Liver (tissue), 9 donors: ENCODE results near the gene AMBN. TPM values are rescaled to one million over a fixed set of nuclear protein-coding genes. Genes with fewer than 3 reads are reported as not detected.

Source experiments
- DNase-seq: peaks from one replicate; pipeline ENCODE4 v3.0.0-alpha.2; 2017; ENCODE audit warnings: low spot score
- H3K27ac ChIP-seq, 2 donors: one replicate each; pipeline ENCODE4 v1.7.0; 2013; ENCODE audit warnings: inconsistent platforms in 2 of 2, low read length in 2 of 2, control low read depth in 1 of 2, low read depth in 1 of 2, mild to moderate bottlenecking in 1 of 2
- H3K27me3 ChIP-seq, 4 donors: one replicate each; pipeline versions ENCODE4 v1.6.1 to v1.7.0; 2013; ENCODE audit warnings: low read length in 3 of 4, inconsistent platforms in 1 of 4, mild to moderate bottlenecking in 1 of 4, moderate library complexity in 1 of 4; ENCODE audit not compliant: control insufficient read depth in 4 of 4, insufficient read depth in 4 of 4
- H3K36me3 ChIP-seq, 4 donors: one replicate each; pipeline versions ENCODE4 v1.6.1 to v1.7.0; 2013; ENCODE audit warnings: low read length in 3 of 4, mild to moderate bottlenecking in 3 of 4, low read depth in 1 of 4, moderate library complexity in 1 of 4; ENCODE audit not compliant: control insufficient read depth in 4 of 4, insufficient read depth in 3 of 4
- H3K4me1 ChIP-seq, 4 donors: one replicate each; pipeline versions ENCODE4 v1.6.1 to v1.7.0; 2013; ENCODE audit warnings: low read length in 3 of 4, mild to moderate bottlenecking in 3 of 4, moderate library complexity in 1 of 4; ENCODE audit not compliant: control insufficient read depth in 4 of 4, insufficient read depth in 4 of 4
- H3K4me3 ChIP-seq, 3 donors: one replicate each; pipeline versions ENCODE4 v1.6.1 to v1.7.0; 2013; ENCODE audit warnings: low read length in 3 of 3, control low read depth in 1 of 3, low read depth in 1 of 3, mild to moderate bottlenecking in 1 of 3
- H3K9ac ChIP-seq, 2 donors: one replicate each; pipeline ENCODE4 v1.7.0; 2013; ENCODE audit warnings: low read length in 2 of 2, mild to moderate bottlenecking in 2 of 2, moderate library complexity in 2 of 2, control low read depth in 1 of 2, low read depth in 1 of 2
- H3K9me3 ChIP-seq, 4 donors: one replicate each; pipeline versions ENCODE4 v1.6.1 to v1.7.0; 2013; ENCODE audit warnings: low read length in 3 of 4; ENCODE audit not compliant: control insufficient read depth in 4 of 4
- CTCF ChIP-seq: fragments of 150-350 bp; IDR thresholded peaks from 2 replicates; pipeline ENCODE4 v1.5.1; 2017; ENCODE audit warnings: improper control_type of control experiment, low read depth, low read length; ENCODE audit not compliant: missing input control
- EGR1 ChIP-seq, 2 donors: IDR thresholded peaks; 2 replicates each; pipeline ENCODE4 v1.6.1; 2016 to 2018; ENCODE audit warnings: antibody characterized with exemption in 2 of 2, low read depth in 2 of 2
- FOXA1 ChIP-seq: IDR thresholded peaks from 2 replicates; pipeline ENCODE4 v1.6.1; 2016; ENCODE audit warnings: antibody characterized with exemption
- FOXA2 ChIP-seq: IDR thresholded peaks from 2 replicates; pipeline ENCODE4 v1.6.1; 2016; ENCODE audit warnings: antibody characterized with exemption
- GABPA ChIP-seq, 2 donors: IDR thresholded peaks in 1 of 2; conservative IDR thresholded peaks in 1 of 2; 2 replicates each; pipeline ENCODE4 v1.6.1; 2016; ENCODE audit warnings: antibody characterized with exemption in 2 of 2, mild to moderate bottlenecking in 1 of 2, moderate library complexity in 1 of 2
- HNF4G ChIP-seq: IDR thresholded peaks from 2 replicates; pipeline ENCODE4 v1.6.1; 2016; ENCODE audit warnings: antibody characterized with exemption
- JUND ChIP-seq, 2 donors: IDR thresholded peaks; 2 replicates each; pipeline ENCODE4 v1.6.1; 2016; ENCODE audit warnings: antibody characterized with exemption in 2 of 2
- NR2F2 ChIP-seq: IDR thresholded peaks from 2 replicates; pipeline ENCODE4 v1.6.1; 2016; ENCODE audit warnings: antibody characterized with exemption
- RAD21 ChIP-seq, 2 donors: IDR thresholded peaks; 2 replicates each; pipeline ENCODE4 v1.6.1; 2016; ENCODE audit warnings: antibody characterized with exemption in 2 of 2, mild to moderate bottlenecking in 2 of 2
- REST ChIP-seq: IDR thresholded peaks from 2 replicates; pipeline ENCODE4 v1.6.1; 2016; ENCODE audit warnings: antibody characterized with exemption, mild to moderate bottlenecking
- RXRA ChIP-seq, 2 donors: IDR thresholded peaks; 2 replicates each; pipeline ENCODE4 v1.6.1; 2017 to 2018; ENCODE audit warnings: antibody characterized with exemption in 2 of 2, mild to moderate bottlenecking in 1 of 2
- SP1 ChIP-seq: IDR thresholded peaks from 2 replicates; pipeline ENCODE4 v1.6.1; 2018; ENCODE audit warnings: antibody characterized with exemption, mild to moderate bottlenecking
- TAF1 ChIP-seq: conservative IDR thresholded peaks from 2 replicates; pipeline ENCODE4 v1.6.1; 2016; ENCODE audit warnings: antibody characterized with exemption, mild to moderate bottlenecking
- YY1 ChIP-seq: IDR thresholded peaks from 2 replicates; pipeline ENCODE4 v1.6.1; 2016; ENCODE audit warnings: antibody characterized with exemption, mild to moderate bottlenecking
- WGBS: extraction: QIAGEN DNeasy Blood & Tissue Kit; methylation state at CpG from one replicate; pipeline ENCODE4 v1.1.7; 2013; 5-methylcytosine and 5-hydroxymethylcytosine counted together
- polyA plus RNA-seq, 2 donors: library from polyadenylated mRNA; stranded (reverse) in 1 of 2; unstranded in 1 of 2; fragments of 200-250 nt in 1 of 2; fragments of >200 nt in 1 of 2; fragmentation: Nextera tagmentation in 1 of 2; extraction: Ambion mirVana in 1 of 2; gene quantifications; one replicate each; pipeline versions ENCODE4 v1.2.1 to v1.2.3, GENCODE V29; 2013 to 2015
- total RNA-seq, 2 donors: library from RNA; depleted of rRNA; stranded (reverse); fragments of >200 nt; gene quantifications; one replicate each; pipeline ENCODE4 v1.2.3, GENCODE V29; 2014
- TF ChIP-seq, protein P1 (sequence below): IDR thresholded peaks from 2 replicates; pipeline ENCODE4 v1.6.1; 2016; ENCODE audit warnings: antibody characterized with exemption
- TF ChIP-seq, protein P2 (sequence below): IDR thresholded peaks from 2 replicates; pipeline ENCODE4 v1.6.1; 2016; ENCODE audit warnings: antibody characterized with exemption
- donor health status: healthy.
- donor health status: healthy.
- donor health status: healthy.
- donor health status: healthy.
- donor health status: healthy.

Gene AMBN
- total and polyA plus RNA-seq, 4 donors = not detected

GRCh38 chr4:70614184-70614555 lies 22.1 kb downstream of the AMBN start:
- Histone ChIP-seq H3K36me3 (no peaks in the 10 kb centered on the region), H3K4me3 (peak overlapping the region in 1 of 3 donors; percentile 7), H3K27me3 (no peaks in the 10 kb centered on the region), H3K27ac (peak overlapping the region in 1 of 2 donors; percentile 7), H3K9ac (no peak overlapping the region), H3K4me1 (peaks cover 0 to 6% (median under 1%) of the 10 kb centered on the region in 4 donors), H3K9me3 (no peaks in the 10 kb centered on the region)
- WGBS = 50% methylated on average over 3 of the region's 3 CpGs
- no peak for DNase-seq
- TF ChIP-seq JUND (IDR thresholded peaks at IDR 0.05) (no peak), HNF4G (no peak), RXRA (IDR thresholded peaks at IDR 0.05) (peak in 1 of 2 donors; percentile 12), REST (no peak)

- Histone ChIP-seq H3K27ac (no peak overlapping the region), H3K9me3 (no peaks in the 10 kb centered on the region), H3K4me3 (no peak overlapping the region), H3K27me3 (no peaks in the 10 kb centered on the region), H3K36me3 (no peaks in the 10 kb centered on the region), H3K9ac (no peak overlapping the region), H3K4me1 (no peaks in the 10 kb centered on the region)
- no peak for DNase-seq
- TF ChIP-seq CTCF = no peak
- no peak for TF ChIP-seq SP1
- TF ChIP-seq FOXA2 = no peak
- 89% methylated on average over 4 of the region's 4 CpGs for WGBS
Measured at GRCh38 chr4:70619288-70619687, 27.2 kb downstream of the AMBN start.

DNA sequence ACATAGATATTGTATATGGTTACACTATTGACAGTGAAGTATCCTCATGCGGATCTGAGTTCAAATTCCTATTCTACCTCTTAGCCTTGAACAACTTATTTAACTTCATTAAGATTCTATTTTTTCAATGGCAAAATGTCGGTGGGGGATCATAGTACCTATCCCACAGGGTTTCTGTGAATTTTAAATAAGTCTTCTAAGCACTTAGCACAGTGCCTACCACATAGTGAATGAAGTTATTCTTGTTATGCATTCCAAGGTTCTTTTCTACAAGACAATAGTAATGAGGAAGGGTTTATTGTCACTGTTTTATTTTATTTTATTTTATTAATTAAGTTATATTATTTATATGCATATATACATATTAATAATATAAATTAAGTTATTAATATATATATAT lies 27.7 kb downstream of the AMBN start:
- no peaks in the 10 kb centered on the region for H3K4me1 ChIP-seq
- H3K9me3 ChIP-seq = no peaks in the 10 kb centered on the region
- no peak overlapping the region for H3K9ac ChIP-seq
- H3K4me3 ChIP-seq = no peak overlapping the region
- no peaks in the 10 kb centered on the region for H3K36me3 ChIP-seq
- H3K27ac ChIP-seq = no peak overlapping the region
- no peak for DNase-seq
- no peaks in the 10 kb centered on the region for H3K27me3 ChIP-seq
- WGBS = 95% methylated on average over 2 of the region's 2 CpGs
- TF ChIP-seq JUND (IDR thresholded peaks at IDR 0.05) (no peak), TAF1 (no peak), FOXA1 (no peak), EGR1 (IDR thresholded peaks at IDR 0.05; ENCODE audit: low read depth in 2 of 2) (no peak), RXRA (IDR thresholded peaks at IDR 0.05) (no peak), SP1 (no peak), HNF4G (no peak), NR2F2 (no peak), YY1 (no peak), GABPA (IDR thresholded peaks at IDR 0.05 in 1 of 2, conservative IDR thresholded peaks at IDR 0.05 in 1 of 2) (no peak), REST (no peak), RAD21 (IDR thresholded peaks at IDR 0.05) (no peak)
- TF ChIP-seq, protein P1, sequence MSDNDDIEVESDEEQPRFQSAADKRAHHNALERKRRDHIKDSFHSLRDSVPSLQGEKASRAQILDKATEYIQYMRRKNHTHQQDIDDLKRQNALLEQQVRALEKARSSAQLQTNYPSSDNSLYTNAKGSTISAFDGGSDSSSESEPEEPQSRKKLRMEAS = no peak
- TF ChIP-seq, protein P2, sequence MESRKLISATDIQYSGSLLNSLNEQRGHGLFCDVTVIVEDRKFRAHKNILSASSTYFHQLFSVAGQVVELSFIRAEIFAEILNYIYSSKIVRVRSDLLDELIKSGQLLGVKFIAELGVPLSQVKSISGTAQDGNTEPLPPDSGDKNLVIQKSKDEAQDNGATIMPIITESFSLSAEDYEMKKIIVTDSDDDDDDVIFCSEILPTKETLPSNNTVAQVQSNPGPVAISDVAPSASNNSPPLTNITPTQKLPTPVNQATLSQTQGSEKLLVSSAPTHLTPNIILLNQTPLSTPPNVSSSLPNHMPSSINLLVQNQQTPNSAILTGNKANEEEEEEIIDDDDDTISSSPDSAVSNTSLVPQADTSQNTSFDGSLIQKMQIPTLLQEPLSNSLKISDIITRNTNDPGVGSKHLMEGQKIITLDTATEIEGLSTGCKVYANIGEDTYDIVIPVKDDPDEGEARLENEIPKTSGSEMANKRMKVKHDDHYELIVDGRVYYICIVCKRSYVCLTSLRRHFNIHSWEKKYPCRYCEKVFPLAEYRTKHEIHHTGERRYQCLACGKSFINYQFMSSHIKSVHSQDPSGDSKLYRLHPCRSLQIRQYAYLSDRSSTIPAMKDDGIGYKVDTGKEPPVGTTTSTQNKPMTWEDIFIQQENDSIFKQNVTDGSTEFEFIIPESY = no peak
